SU-DHL-6 (cell line): ENCODE measurements around the gene ECHDC3.

Experiments used
- EZH2phosphoT487 ChIP-seq: fragments of 200-600 bp; sonication (generic), shearing (Covaris generic); conservative IDR thresholded peaks from 2 replicates; pipeline ENCODE4 v1.6.1; 2018; ENCODE audit warnings: mild to moderate bottlenecking, antibody characterized with exemption, low read length, moderate library complexity, mixed read lengths
- TF ChIP-seq, protein P1 (sequence below): fragments of 200-600 bp; sonication (generic); IDR thresholded peaks from one replicate; pipeline ENCODE4 v1.5.1; 2017; ENCODE audit warnings: antibody characterized with exemption, mild to moderate bottlenecking, low read length, moderate library complexity; ENCODE audit not compliant: insufficient read depth, poor library complexity, severe bottlenecking

DNA sequence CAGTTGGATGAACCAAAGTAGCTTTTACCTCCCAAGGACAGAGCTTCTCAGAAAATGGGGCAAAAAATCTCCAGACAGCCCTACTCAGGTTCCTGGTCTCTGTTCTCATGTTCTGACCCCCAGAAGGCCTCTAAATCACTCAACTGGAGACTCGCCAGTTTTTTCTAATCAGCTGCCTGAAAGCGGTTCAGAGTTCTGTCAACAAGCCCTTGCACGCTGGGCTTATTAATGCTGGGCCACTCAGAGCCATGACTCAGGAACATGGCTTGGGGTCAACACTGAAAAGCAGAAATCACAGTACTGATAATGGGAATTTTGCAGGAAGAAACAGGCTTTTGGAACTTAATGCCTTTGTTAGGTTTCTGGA, 15.3 kb downstream of the ECHDC3 start:
- TF ChIP-seq, protein P1, sequence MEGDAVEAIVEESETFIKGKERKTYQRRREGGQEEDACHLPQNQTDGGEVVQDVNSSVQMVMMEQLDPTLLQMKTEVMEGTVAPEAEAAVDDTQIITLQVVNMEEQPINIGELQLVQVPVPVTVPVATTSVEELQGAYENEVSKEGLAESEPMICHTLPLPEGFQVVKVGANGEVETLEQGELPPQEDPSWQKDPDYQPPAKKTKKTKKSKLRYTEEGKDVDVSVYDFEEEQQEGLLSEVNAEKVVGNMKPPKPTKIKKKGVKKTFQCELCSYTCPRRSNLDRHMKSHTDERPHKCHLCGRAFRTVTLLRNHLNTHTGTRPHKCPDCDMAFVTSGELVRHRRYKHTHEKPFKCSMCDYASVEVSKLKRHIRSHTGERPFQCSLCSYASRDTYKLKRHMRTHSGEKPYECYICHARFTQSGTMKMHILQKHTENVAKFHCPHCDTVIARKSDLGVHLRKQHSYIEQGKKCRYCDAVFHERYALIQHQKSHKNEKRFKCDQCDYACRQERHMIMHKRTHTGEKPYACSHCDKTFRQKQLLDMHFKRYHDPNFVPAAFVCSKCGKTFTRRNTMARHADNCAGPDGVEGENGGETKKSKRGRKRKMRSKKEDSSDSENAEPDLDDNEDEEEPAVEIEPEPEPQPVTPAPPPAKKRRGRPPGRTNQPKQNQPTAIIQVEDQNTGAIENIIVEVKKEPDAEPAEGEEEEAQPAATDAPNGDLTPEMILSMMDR = no peak
- TF ChIP-seq EZH2phosphoT487 = no peak
